Measurements from ENCODE around the gene ZNF385A.

Gene ZNF385A, protein sequence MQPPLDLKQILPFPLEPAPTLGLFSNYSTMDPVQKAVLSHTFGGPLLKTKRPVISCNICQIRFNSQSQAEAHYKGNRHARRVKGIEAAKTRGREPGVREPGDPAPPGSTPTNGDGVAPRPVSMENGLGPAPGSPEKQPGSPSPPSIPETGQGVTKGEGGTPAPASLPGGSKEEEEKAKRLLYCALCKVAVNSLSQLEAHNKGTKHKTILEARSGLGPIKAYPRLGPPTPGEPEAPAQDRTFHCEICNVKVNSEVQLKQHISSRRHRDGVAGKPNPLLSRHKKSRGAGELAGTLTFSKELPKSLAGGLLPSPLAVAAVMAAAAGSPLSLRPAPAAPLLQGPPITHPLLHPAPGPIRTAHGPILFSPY

DNA sequence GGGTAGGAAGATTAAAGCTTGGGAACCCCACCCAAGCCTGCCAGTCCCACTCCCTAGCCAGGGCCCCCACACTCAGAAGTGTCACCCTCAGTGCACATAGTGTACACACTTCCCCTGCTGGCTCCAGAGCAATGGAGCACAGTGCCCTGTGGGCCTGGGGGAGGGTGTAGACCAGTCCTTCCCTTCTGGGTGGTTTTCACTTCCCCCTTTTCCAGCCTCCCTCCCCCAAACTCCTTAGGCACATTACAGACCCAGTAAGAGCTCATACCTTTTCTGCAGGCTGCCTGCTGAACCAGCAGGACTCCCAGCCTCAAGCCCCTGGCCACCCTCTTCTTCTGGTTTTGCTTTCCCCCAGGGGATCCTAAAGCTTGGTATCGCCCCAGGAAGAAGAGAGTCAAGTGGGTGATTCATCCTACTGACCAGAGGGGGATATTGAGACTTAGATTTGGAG is at the start of gene ZNF385A:
Gene ZNF385A, minus strand, starts transcription at position 143 of the 451 bp plus-strand sequence. CDS start 219 bp downstream, outside the sequence.
- no peak for DNase-seq (ENCODE audit: low read depth in 1 of 2, low spot score in 1 of 2)

DNA sequence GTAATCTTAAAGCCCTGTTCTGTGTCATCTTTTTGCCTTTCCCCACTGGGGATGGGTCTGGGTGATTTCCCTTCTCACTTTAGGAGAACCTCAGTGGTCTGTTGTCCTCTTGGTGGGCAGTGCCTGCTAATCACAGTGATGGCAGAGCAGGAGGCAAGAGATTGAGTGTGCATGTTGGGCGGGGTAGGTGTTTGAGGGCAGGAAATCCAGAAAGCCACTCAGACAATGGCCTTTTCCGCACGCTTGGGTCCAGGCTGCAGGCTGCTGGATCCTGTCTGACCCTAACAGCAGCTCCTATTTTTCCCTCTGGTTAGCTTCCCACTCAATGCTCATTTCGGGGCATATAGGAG is 48.3 kb upstream of the ZNF385A start:
- no peak for DNase-seq (ENCODE audit: low read depth in 1 of 2, low spot score in 1 of 2)

DNA sequence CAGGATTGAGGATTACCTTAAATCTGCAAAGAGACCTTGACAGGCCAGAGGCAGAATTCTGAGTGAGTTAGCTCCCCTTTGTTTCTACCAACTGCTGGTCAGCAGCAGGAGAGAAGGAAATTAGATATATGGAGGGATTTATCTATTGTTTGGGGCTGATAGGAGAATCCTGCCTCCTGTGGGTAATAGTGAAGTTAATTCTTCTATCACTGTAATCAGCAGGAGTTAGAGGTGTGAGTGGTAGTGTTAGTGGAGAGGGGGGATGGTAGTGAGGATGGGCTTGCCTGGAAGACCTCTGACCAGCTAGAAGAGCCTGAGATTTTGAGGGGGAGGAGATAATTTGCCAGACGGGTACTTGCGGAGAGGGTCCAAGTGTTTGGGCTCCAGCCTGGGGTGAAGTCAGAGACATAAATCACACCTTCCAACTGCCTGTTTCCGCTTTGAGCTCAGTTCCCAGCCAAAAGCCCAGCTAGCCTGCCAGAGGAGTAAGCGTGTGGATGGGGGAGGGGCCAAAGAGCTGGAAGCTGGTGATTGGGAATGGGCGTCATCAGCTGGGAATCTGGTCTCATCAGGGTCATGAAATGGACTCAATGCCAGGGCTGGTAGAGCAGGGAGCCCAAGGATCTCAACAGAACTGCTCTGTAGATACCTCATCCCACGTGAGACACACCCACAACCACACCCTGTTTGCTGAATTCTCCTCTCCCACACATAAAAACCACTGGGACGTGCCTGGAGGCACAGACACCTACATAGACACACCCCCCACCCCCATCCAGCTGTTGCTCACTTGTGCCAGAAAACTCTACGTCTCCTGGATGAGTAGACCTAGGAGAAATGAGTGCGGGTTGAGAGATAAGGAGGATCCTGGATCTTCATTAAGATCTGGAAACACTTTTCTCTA is 47.6 kb upstream of the ZNF385A start:
- no peak for DNase-seq (ENCODE audit: low read depth in 1 of 2, low spot score in 1 of 2)

DNA sequence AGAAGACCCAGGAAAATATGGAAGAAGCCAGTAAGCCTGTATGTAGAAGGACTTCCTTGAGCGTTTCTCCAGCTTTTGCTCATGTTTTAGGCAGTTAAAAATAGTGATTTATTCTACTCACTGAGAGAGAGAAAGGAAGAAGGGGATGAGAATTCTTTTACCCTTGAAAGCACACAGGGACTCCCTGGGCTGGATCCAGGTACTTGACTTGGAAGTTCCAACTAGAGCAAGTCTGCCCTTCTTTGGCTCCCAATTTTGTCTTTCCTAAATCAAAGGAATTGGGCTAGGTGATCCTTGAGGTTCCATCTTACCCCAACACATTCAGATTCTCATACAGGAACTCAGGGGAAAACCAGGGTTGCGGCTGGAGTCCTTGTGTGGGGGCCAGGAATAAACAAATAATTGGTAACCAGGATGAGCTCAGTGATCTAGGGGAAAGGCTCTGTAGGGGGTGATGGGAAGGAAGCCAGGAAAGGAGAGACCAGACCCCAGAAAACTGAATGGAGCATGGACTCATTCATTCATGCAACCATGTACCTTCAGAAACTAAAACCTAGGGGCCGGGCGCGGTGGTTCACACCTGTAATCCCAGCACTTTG is 46.0 kb upstream of the ZNF385A start:
- DNase-seq (ENCODE audit: low read depth in 1 of 2, low spot score in 1 of 2) = no peak

DNA sequence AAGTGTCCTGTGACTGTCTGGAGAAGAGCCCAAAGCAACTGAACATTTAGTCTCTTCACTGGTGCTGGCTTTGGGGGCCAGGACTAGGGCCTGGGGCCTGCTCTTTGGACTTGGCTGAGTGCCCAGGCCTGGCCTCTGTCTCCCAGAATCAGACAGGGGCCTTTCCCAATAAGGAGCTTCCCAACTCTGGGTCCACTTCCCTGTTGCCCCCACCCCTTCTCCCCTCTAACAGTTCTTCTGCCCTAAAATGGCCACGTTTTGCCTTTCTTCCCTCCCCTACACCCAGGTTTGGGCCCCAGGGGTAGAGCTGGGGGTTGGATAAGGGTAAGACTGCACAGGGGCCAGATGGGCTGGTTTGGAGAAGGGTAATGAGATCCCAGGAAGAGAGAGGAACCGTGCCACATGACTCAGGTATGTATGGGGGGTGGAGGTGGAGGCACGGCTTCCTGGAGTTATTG is 44.5 kb upstream of the ZNF385A start:
- DNase-seq (ENCODE audit: low read depth in 1 of 2, low spot score in 1 of 2) = no peak

DNA sequence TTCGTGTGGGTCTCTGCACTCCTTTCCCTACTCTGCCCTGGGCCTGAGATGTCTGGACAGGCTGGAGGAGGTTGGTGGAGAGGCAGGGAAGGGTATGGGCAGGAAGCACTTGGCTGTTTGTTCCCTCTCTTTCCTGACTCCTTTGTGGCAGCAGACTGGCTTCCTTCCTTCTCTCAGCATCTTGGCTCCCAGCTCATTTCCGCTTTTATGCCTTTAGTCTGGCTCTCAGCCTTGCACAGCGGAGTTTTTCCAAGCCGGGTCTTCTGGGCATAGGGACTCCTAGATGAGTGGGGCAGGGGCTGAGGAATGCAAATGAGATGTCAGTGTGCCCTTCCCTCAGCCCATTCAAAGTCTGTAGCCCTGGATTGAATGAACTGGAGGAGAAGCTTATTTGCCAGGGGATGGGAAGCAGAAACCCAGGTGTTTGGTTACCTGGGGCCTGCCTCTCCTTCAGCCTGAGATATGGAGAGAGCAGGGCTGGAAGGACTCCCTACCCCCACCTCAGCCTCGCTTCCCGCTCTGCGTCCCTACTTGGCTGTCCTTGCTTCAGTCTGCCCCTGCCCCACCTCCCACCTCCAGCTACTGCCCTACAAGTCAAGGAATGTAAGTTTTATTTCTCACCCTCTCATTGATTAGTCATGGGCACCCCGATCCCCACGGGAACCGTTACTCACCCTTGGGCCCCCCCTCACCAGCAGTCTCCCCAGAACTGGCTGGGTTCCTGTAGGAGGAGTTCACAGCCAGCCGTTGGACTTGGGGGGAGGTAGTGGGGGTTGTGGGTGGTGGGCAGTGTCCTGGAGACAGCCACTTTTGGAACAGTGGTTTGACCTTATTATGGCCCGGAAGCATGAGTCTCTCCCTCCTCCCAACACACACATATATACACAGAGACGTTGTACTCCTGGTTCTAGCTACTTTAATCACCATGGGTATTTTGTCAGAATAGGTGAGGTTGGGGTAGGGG is 43.8 kb upstream of the ZNF385A start:
- DNase-seq (ENCODE audit: low read depth in 1 of 2, low spot score in 1 of 2) = no peak

DNA sequence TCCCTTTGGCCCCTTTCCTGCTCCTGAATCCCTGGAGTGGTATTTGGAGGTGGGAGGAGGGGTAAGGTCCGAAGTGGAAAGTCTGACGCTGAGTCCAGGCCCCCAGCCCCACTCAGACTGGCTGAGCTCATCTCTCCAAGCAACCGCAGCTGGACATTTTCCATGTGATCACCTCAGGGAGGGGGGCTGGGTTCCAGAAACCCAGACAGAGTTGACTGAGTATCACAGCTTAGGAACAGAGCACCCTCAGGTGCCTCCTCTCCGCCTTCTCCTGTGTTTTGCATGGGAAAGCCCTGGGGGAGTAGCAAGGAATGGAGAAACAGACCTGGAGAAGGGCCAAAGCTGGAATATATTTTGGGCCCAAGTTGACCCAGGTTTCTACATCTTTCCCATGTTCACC is 42.6 kb upstream of the ZNF385A start:
- no peak for DNase-seq (ENCODE audit: low read depth in 1 of 2, low spot score in 1 of 2)

DNA sequence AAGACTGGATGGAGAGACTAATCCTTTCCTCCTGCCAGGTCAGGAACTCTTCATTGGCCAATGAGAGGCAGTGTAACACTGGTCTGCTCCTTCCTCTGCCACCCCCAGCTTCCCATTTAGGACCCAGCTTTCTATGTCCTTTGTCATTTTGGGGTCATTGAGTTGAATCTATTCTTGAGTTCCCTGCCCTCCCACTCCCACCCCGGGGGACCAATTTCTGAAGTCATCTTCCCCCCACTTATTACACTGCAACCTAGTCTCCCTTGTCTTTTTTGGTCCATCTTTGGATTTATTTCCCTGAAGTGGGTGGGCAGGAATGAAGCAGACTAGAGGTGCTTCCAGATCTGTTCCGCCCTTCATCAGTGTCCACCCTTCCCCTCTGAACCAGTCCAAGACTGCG is 42.2 kb upstream of the ZNF385A start:
- no peak for DNase-seq (ENCODE audit: low read depth in 1 of 2, low spot score in 1 of 2)

DNA sequence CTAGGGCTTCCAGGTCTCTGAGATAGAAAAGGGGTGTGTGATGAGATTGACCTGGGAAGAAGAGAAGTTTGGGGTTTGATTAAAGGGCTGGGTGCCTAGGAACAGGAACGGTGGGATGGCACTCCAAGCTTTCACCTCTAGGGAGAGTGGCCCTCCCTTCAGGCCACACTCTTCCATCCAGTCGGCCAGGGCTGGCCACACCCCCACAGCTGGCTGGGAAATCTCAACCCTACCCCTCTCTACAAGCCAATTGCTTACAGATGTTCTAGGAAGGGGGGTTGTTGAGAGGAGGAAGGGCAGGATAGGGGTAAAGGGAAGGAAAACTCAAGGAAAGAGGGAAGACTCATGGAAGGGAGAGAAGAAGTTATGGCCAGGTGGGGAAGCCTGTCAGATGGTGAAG is 41.2 kb upstream of the ZNF385A start:
- DNase-seq (ENCODE audit: low read depth in 1 of 2, low spot score in 1 of 2) = no peak

DNA sequence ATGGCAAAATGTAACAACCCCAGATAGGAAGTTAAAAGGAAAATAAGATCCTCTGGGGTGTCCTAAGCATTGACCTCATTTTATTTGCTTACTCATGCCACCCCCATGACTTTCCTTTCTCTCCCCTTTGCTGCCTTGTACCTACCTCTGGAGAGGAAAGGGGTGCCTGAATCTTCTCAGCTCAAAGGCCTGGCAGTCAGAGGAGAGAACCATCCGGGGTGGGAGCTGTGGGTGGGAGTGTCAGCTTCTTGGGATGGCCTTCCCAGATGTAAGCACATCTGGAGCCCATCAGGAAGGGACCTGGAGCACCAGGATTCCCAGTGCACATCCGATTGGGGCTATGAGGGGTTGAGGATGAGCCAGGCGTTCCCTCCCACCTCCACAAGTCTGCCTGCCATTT is 39.7 kb upstream of the ZNF385A start:
- no peak for DNase-seq (ENCODE audit: low read depth in 1 of 2, low spot score in 1 of 2)

DNA sequence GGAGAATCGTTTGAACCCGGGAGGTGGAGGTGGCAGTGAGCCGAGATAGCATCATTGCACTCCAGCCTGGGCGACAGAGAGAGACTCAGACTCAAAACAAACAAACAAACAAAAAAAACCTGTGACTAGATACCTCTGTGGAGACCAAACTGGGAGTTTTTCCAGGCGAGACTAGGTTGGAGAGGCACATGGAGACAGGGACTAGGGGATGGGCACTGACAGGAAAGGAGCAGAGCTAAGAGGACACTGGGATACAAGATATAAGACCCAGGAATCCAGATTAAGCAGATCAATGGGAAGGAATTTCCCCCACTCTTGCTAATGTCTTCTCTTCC is 39.2 kb upstream of the ZNF385A start:
- DNase-seq (ENCODE audit: low read depth in 1 of 2, low spot score in 1 of 2) = no peak

DNA sequence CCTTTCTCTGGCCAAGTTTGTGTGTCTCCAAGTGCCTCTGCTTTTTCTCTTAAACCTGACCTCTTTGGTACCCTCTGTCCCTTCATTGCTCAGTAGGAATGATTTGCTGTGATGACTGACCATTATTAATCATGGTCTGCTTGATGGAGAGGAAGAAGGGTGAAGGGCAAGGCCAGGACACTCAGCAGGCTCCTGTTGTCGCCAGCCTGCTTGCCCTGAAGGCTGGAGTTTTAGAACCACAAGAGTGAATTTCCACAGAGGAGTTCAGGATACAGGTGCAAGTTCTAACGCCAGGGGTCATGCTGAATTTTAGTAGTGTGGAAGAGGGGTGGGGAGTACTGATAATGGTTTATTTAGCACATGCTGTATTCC is 37.3 kb upstream of the ZNF385A start:
- DNase-seq (ENCODE audit: low read depth in 1 of 2, low spot score in 1 of 2) = no peak

DNA sequence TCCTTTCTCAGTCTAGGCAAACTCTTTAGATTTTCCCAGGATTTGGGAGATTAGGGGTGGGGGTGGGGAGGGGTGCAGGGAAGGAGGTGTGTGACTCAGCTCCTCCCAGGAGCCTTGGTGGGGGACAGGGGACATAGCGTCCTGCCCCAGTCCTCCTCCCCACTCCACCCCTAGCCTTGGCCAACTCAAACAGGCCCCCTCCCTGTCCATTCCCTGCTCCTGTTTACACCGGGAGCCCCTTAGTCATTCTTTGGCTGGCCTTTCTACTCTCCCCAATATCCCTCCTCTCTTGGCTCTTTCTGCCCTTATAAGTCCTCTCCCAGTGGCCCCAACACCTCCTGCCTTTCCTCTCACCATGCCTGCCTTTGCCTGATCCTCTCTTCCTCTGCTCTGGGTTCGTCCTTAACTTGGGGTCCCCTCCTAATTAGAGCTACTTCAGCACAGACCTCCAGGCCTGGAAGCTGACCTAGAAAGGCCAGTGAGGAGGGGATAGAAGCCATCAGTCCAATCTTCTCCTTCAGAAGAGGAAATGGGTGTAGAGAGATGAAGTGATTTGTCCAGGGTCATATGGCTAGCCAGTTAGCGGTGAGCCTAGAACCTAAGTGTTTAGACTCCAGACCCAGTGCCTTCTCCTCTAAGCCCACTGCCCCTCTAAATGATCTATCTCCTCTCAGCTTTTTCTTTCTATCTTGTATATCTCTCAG is 36.8 kb upstream of the ZNF385A start:
- no peak for DNase-seq (ENCODE audit: low read depth in 1 of 2, low spot score in 1 of 2)

DNA sequence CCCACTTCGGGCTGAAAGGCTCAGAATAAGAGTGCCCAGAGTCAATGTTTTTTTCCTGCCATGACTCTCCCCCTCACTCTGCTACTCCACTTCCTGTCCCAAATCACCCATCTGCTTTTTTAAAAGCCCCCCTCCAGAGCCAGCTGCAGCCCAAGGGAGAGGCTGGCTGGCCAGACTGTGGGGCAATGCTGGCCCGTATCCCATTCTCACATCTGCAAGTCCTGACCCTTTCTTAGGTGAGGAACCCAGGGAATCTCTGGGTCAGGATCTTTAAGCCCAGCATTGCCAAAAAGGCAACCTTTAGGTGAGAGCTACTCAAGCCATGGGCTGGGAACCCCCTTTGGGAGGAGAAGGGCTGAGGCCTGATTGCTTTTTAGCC is 36.2 kb upstream of the ZNF385A start:
- DNase-seq (ENCODE audit: low read depth in 1 of 2, low spot score in 1 of 2) = no peak

DNA sequence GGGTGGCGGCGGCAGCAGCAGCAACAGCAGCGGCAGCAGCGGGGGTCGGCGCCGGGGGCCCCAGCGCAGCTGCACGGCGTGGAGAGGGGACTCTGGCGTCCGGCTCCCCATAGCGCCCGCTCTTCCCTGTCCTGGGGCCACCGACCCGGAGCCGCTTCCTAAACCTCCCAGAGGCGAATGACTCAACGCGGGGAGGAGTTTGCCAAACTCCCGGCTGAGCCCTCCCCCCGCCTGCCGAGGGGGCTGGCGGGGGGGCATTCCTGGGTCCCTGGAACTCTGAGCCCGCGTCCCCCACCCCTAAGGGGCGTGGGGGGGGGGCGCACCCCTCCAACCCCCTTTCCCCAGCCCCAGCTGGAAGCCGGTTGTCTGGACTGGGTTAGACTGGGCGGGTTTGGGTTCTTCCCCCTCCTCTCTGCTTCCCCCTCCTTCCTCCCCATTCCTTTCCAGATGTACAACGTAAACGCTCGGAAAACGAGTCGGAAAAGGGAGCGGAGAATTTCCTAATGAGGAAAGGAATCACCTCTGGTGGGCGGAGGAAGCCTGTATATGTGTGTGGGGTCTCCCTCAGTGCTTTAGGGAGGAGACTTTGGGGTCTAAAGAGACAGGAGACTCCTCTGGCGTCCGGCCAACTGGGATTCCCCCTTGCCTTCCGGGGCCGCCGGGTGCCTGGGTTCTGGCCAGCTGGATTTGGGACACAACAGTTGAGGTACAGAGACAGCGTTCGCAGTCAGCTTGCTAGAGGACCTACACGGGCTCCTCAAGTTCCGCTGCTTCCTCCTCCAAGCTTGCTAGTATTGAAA is 34.8 kb upstream of the ZNF385A start, which contains the start of gene ITGA5:
Gene ITGA5, minus strand, starts transcription at position 179 of the 800 bp plus-strand sequence. Its CDS starts 68 bp downstream, at position 111.
- peak in 1 of 2 donors; percentile 33 for DNase-seq (ENCODE audit: low read depth in 1 of 2, low spot score in 1 of 2)

DNA sequence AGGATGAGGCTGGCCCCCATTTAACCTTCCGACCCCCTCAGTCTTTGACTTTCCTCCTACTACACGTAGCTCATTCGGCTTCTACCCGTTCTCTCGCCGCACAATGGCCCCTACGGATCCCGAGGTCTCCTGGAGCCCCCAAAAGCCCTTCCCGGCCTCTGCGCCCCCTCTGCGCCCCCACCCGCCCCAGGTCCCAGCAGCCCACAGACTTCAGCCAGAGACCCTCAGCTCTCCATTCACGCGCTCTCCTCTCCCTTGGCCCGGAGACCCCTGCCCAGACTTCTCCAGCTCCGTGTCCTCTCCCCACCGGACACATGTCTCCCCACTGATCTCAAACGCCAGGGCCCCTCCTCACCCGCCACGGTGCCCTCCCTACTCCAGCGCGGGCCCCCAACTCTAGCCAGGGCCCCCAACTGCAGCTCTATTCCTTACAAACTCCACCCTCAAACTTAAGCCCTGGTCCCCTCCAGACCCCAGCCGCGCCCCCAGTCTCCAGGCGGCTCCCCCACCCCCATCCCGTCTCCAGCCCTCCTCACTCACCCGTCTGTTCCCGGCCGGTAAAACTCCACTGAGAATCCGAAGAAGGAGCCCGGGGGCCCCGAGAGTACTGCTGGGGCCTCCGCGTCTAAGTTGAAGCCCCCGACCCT is 34.0 kb upstream of the ZNF385A start:
- no peak for DNase-seq (ENCODE audit: low read depth in 1 of 2, low spot score in 1 of 2)

DNA sequence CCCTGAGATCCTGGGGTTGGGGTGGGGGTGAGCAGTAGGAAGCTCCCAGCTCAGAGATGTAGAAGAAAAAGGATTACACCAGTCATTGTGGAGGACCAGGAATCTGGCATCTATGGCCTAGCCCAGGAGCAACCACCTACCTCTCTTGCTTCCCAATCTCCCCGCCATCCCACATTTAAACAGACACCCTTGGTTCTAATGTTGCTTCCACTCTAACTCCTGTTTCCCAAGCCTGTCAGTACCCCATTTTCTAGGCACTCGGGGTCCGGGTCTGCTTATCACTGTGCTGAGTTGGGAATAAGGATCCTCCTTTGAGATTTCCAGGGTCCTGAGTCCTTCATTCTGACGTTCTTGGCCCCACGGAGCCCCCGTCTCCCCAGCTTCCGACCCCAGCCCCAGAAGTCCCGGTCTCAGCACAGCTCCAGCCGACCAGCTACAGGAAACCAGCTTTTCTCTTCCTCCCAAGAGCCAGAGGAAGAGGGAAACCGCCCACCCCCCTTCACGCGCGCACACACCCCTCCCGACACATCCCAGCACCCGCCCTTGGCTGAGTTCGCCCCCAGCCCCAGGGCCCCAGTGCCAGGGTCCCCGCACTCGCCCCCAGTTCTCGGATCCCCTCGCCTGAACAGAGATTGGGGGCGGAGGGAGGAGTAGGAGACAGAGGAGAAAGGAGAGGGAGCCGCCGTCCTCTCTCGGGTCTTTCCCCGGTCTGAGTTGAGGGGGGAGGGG is 33.3 kb upstream of the ZNF385A start:
- DNase-seq (ENCODE audit: low read depth in 1 of 2, low spot score in 1 of 2) = no peak
